HepG2 (cell line): ENCODE measurements around the gene ZFP36L2. TPM values are rescaled to one million over a fixed set of nuclear protein-coding genes. Genes with fewer than 3 reads are reported as not detected.

ENCODE experiments used
- ATF7 ChIP-seq, 2 experiments: fragments of 450-650 bp in 1 of 2; sonication (generic) in 1 of 2; formaldehyde crosslinking in 1 of 2; IDR thresholded peaks; 2 replicates each; pipeline versions ENCODE4 v1.4.0 to v1.6.1; 2016 to 2020; ENCODE audit warnings: antibody characterized with exemption in 1 of 2, mild to moderate bottlenecking in 1 of 2, missing genetic modification reagents in 1 of 2
- GTF3A ChIP-seq: sonication (generic); formaldehyde crosslinking; conservative IDR thresholded peaks from 2 replicates; pipeline ENCODE4 v1.4.0; 2020; ENCODE audit warnings: mild to moderate bottlenecking, missing genetic modification reagents
- LRRFIP1 ChIP-seq: sonication (generic); formaldehyde crosslinking; conservative IDR thresholded peaks from 2 replicates; pipeline ENCODE4 v1.4.0; 2020; ENCODE audit warnings: missing genetic modification reagents
- MAFG ChIP-seq: sonication (generic); formaldehyde crosslinking; IDR thresholded peaks from 2 replicates; pipeline ENCODE4 v1.5.1; 2020; ENCODE audit warnings: mild to moderate bottlenecking, missing genetic modification reagents
- NONO ChIP-seq, 2 experiments: fragments of 450-650 bp in 1 of 2; sonication (generic) in 1 of 2; formaldehyde crosslinking in 1 of 2; IDR thresholded peaks in 1 of 2; conservative IDR thresholded peaks in 1 of 2; 2 replicates each; pipeline versions ENCODE4 v1.6.1 to v1.8.0; 2017 to 2022; ENCODE audit warnings: mild to moderate bottlenecking in 1 of 2, missing genetic modification reagents in 1 of 2, moderate library complexity in 1 of 2
- POLR2AphosphoS5 ChIP-seq: IDR thresholded peaks from 2 replicates; pipeline ENCODE4 v1.6.1; 2012; ENCODE audit warnings: low read depth, low read length
- SMAD3 ChIP-seq: sonication (generic); formaldehyde crosslinking; IDR thresholded peaks from 2 replicates; pipeline ENCODE4 v1.4.0; 2020; ENCODE audit warnings: missing genetic modification reagents
- ZBTB33 ChIP-seq: sonication (generic); formaldehyde crosslinking; IDR thresholded peaks from 2 replicates; pipeline ENCODE4 v1.4.0; 2020; ENCODE audit warnings: missing genetic modification reagents
- ZBTB4 ChIP-seq: sonication (generic); formaldehyde crosslinking; IDR thresholded peaks from 2 replicates; pipeline ENCODE4 v1.4.0; 2020; ENCODE audit warnings: missing genetic modification reagents, mild to moderate bottlenecking, borderline replicate concordance
- ZNF33A ChIP-seq: sonication (generic); formaldehyde crosslinking; IDR thresholded peaks from 2 replicates; pipeline ENCODE4 v1.5.1; 2020; ENCODE audit warnings: missing genetic modification reagents, mild to moderate bottlenecking, moderate library complexity, borderline replicate concordance
- ZNF572 ChIP-seq: sonication (generic); formaldehyde crosslinking; IDR thresholded peaks from 2 replicates; pipeline ENCODE4 v1.5.1; 2020; ENCODE audit warnings: mild to moderate bottlenecking, missing genetic modification reagents
- ZNF607 ChIP-seq: sonication (generic); formaldehyde crosslinking; IDR thresholded peaks from 2 replicates; pipeline ENCODE4 v1.5.1; 2020; ENCODE audit warnings: missing genetic modification reagents, mild to moderate bottlenecking, borderline replicate concordance
- polyA plus RNA-seq, 8 experiments: library from polyadenylated mRNA; depleted of rRNA in 3 of 8; stranded (reverse) in 7 of 8; unstranded in 1 of 8; fragments of >200 nt; fragmentation: Illumina TruSeq in 4 of 8; extraction: Trizol in 4 of 8; gene quantifications; 2 replicates each; pipeline versions ENCODE4 v1.2.1 to v1.2.3, GENCODE V29; 2011 to 2016; ENCODE audit warnings: low read depth in 4 of 8, missing spikeins in 1 of 8, mixed read lengths in 1 of 8; ENCODE audit not compliant: insufficient read depth in 1 of 8
- total RNA-seq, 5 experiments: library from RNA; depleted of rRNA; stranded (reverse); fragments of >200 nt; fragmentation: Illumina TruSeq; extraction: Trizol; gene quantifications; 2 replicates each; pipeline ENCODE4 v1.2.3, GENCODE V29; 2016; ENCODE audit warnings: low read depth in 1 of 5
- TF ChIP-seq, protein P1 (sequence below): sonication (generic); formaldehyde crosslinking; IDR thresholded peaks from 2 replicates; pipeline ENCODE4 v1.5.0; 2020; ENCODE audit warnings: missing genetic modification reagents
- TF ChIP-seq, protein P2 (sequence below): sonication (generic); formaldehyde crosslinking; IDR thresholded peaks from 2 replicates; pipeline ENCODE4 v1.4.0; 2020; ENCODE audit warnings: mild to moderate bottlenecking, missing genetic modification reagents
- TF ChIP-seq, protein P3 (sequence below): IDR thresholded peaks from 2 replicates; pipeline ENCODE4 v1.6.1; 2018; ENCODE audit warnings: missing genetic modification reagents, mild to moderate bottlenecking, missing compliant biosample characterization
- TF ChIP-seq, protein P4 (sequence below): sonication (generic); formaldehyde crosslinking; IDR thresholded peaks from 2 replicates; pipeline ENCODE4 v1.8.1; 2023; ENCODE audit warnings: mild to moderate bottlenecking, missing genetic modification reagents

Gene ZFP36L2
- total and polyA plus RNA-seq, 2 of the 13 experiments (the other 11 are each of a cell fraction or from before 2014, with no cell fraction given) = 11.2 to 21.8 TPM

GRCh38 chr2:43225093-43225787, 1.2 kb downstream of the ZFP36L2 start (continued):
- TF ChIP-seq ZNF607 = peak; percentile 45; the same call in 1 of the 2 replicates
- no peak for TF ChIP-seq ZNF572 (CRISPR knock-in tag)
- no peak for TF ChIP-seq GTF3A (CRISPR knock-in tag)
- TF ChIP-seq MAFG (CRISPR knock-in tag) = no peak
- TF ChIP-seq, protein P1, sequence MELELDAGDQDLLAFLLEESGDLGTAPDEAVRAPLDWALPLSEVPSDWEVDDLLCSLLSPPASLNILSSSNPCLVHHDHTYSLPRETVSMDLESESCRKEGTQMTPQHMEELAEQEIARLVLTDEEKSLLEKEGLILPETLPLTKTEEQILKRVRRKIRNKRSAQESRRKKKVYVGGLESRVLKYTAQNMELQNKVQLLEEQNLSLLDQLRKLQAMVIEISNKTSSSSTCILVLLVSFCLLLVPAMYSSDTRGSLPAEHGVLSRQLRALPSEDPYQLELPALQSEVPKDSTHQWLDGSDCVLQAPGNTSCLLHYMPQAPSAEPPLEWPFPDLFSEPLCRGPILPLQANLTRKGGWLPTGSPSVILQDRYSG (CRISPR knock-in tag) = peak; percentile 60; the same call in 1 of the 2 replicates
- TF ChIP-seq NONO (IDR thresholded peaks at IDR 0.05) = no peak
- 0 out of 2 replicates have a peak, but pooled peaks have one; percentile 62 for TF ChIP-seq NONO (CRISPR knock-in tag; conservative IDR thresholded peaks at IDR 0.05)
- TF ChIP-seq, protein P2, sequence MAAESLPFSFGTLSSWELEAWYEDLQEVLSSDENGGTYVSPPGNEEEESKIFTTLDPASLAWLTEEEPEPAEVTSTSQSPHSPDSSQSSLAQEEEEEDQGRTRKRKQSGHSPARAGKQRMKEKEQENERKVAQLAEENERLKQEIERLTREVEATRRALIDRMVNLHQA (CRISPR knock-in tag) = no peak
- TF ChIP-seq ATF7 (IDR thresholded peaks at IDR 0.05) = no peak
- TF ChIP-seq ATF7 (CRISPR knock-in tag; IDR thresholded peaks at IDR 0.05) = no peak; the same call in 1 of the 2 replicates
- TF ChIP-seq, protein P3, sequence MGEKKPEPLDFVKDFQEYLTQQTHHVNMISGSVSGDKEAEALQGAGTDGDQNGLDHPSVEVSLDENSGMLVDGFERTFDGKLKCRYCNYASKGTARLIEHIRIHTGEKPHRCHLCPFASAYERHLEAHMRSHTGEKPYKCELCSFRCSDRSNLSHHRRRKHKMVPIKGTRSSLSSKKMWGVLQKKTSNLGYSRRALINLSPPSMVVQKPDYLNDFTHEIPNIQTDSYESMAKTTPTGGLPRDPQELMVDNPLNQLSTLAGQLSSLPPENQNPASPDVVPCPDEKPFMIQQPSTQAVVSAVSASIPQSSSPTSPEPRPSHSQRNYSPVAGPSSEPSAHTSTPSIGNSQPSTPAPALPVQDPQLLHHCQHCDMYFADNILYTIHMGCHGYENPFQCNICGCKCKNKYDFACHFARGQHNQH (CRISPR knock-in tag) = no peak; the same call in 1 of the 2 replicates
- TF ChIP-seq POLR2AphosphoS5 = peak; percentile 24
- TF ChIP-seq ZBTB33 = 0 out of 2 replicates have a peak, but pooled peaks have one; percentile 6
- TF ChIP-seq LRRFIP1 (CRISPR knock-in tag) = no peak
- no peak for TF ChIP-seq SMAD3
- TF ChIP-seq, protein P4, sequence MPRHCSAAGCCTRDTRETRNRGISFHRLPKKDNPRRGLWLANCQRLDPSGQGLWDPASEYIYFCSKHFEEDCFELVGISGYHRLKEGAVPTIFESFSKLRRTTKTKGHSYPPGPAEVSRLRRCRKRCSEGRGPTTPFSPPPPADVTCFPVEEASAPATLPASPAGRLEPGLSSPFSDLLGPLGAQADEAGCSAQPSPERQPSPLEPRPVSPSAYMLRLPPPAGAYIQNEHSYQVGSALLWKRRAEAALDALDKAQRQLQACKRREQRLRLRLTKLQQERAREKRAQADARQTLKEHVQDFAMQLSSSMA (CRISPR knock-in tag) = no peak
- peak; percentile 12; the same call in 1 of the 2 replicates for TF ChIP-seq ZNF33A (CRISPR knock-in tag)
- TF ChIP-seq ZBTB4 (CRISPR knock-in tag) = no peak
